ENCODE results near the gene RWDD4.

RWDD4 gene

GRCh38 chr4:183659029-183659871 lies at the start of gene RWDD4, which contains the start of gene TRAPPC11:
TSS of gene RWDD4 (minus strand) at chr4:183659185. CDS start at chr4:183658952, 233 bp downstream.
TSS of gene TRAPPC11 (plus strand) at chr4:183659293. CDS start at chr4:183663868, 4,575 bp downstream.
- DNase-seq (ENCODE audit: low spot score) = peak; percentile 82
- FAIRE-seq = no peak

DNA sequence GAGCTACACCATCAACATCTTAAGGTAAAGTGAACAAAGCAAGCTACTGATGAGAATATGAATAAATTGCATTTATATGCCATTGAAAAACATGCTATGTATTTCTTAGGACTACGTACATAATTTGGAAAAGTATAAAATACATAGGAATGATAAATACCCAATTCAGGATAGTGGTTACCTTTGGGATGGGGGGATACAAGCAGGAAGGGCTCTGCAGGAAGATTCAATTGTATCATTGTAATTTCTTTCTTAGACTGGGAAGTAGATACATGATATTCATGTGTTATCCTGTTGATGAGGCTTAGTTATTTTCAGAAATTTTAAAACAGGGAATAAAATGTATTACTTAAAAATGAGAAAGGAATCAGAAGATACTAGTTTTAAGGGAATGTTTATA lies 43.5 kb upstream of the RWDD4 start:
- FAIRE-seq (no peak), DNase-seq (ENCODE audit: low spot score) (no peak)

- no peak for FAIRE-seq
Measured at GRCh38 chr4:183700407-183700806, 41.4 kb upstream of the RWDD4 start.

GRCh38 chr4:183698909-183699308 lies 39.9 kb upstream of the RWDD4 start:
- DNase-seq (ENCODE audit: low spot score) (no peak), FAIRE-seq (no peak)

More at GRCh38 chr4:183700407-183700806, 41.4 kb upstream of the RWDD4 start:
- no peak for DNase-seq (ENCODE audit: low spot score)

DNA sequence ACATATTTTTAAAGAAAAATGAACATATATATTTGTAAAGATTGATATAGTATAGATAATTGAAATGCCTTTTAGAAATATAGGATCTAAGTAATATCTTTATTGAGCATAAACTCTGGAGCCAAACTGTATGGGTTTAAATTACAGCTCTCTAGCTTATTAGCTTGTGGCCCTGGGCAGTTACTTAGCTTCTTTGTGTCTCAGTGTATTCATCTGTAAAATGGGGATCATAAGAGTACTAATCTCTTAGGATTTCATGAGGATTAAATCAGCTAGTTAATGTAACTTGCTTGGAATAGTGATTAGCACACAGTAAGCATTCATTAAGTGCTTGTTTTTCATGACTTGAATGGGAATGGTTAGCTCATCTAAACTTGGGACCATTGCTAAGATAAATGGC lies 32.9 kb upstream of the RWDD4 start:
- DNase-seq (ENCODE audit: low spot score) (no peak), FAIRE-seq (no peak)

GRCh38 chr4:183691006-183691405 lies 32.0 kb upstream of the RWDD4 start:
- DNase-seq (ENCODE audit: low spot score) = no peak
- no peak for FAIRE-seq

DNA sequence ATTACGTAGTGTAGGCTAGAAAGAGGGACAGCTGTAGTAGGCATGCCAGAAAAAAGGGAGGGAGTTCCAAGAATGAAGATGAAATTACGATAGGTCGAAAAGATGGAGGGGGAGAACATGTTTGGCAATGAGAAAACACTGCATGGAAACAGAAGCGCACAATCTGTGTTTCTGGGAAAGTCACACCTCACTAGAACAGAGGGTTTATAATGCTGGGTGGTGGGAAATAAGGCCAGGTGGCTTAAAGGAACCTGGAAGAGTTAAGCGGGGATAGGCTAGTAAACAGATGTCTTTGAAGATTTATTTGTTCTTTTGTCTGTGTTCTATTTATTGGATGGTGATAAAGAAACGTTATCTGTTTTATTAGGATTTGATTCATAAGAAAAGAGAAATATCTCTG lies 29.2 kb upstream of the RWDD4 start:
- no peak for FAIRE-seq
- DNase-seq (ENCODE audit: low spot score) = no peak

DNA sequence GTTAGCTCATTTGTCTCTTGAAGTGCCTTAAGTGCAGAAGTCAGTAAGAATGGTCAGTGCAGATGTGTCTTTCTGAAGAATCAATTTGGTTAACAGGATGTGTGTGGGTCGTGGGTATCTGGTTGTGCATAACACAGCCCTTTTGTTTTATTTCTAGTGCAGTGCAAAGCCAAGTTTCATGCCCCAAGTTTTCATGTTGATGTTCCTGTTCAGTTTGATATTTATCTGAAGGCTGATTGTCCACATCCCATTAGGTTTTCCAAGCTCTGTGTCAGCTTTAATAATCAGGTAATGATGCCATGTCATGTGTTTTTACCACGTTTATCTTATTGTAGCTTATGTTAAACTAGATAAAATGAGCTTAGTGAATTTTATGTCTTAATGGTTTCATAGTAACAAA lies 27.5 kb upstream of the RWDD4 start:
- no peak for DNase-seq (ENCODE audit: low spot score)
- no peak for FAIRE-seq

GRCh38 chr4:183681119-183681518 lies 22.1 kb upstream of the RWDD4 start:
- no peak for FAIRE-seq

DNA sequence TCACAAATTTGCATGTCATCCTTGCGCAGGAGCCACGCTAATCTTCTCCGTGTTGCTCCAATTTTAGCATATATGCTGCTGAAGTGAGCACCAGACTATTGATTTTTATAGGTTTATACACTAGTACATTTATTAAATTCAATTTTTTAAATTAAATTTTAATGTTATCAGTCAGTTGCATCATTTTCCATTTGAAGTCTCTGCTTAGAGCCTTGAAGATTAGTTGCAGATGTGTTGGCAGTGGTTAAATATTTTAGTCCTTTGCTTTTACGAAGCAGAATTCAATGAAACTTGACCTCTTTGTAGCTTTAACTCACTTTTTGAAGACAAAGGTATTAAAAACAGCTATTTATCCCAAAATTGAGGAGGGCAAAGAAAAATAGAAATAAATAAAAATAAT lies 16.6 kb upstream of the RWDD4 start:
- no peak for FAIRE-seq

More at GRCh38 chr4:183681119-183681518, 22.1 kb upstream of the RWDD4 start:
- no peak for DNase-seq (ENCODE audit: low spot score)

GRCh38 chr4:183674153-183674552 lies 15.2 kb upstream of the RWDD4 start:
- DNase-seq (ENCODE audit: low spot score) (no peak), FAIRE-seq (no peak)

More for the DNA sequence above, 16.6 kb upstream of the RWDD4 start:
- no peak for DNase-seq (ENCODE audit: low spot score)

GRCh38 chr4:183670960-183671555 lies 12.1 kb upstream of the RWDD4 start:
- FAIRE-seq (no peak), DNase-seq (ENCODE audit: low spot score) (no peak)

DNA sequence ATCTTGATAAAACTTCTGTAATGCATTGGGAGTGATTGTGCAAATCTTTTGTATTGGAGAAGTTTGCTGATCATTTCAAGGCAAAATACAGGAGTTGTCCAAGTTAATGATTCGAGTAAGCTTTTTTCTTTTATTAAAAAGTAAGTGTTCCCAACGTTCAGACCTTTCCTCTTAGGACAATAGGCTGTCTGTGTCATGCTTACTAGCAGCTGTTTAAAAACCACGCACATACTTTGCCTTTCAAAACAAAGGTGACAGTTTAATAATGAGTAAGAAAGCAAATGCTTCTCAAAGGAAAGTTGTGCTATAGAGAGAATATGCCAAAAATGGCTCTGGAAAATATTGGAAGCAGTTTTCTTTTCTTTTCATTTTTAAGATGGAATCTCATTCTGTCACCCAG lies 11.3 kb upstream of the RWDD4 start:
- DNase-seq (ENCODE audit: low spot score) = no peak
- FAIRE-seq = no peak

- FAIRE-seq (no peak), DNase-seq (ENCODE audit: low spot score) (no peak)
Measured at GRCh38 chr4:183666088-183666487, 7.1 kb upstream of the RWDD4 start.

DNA sequence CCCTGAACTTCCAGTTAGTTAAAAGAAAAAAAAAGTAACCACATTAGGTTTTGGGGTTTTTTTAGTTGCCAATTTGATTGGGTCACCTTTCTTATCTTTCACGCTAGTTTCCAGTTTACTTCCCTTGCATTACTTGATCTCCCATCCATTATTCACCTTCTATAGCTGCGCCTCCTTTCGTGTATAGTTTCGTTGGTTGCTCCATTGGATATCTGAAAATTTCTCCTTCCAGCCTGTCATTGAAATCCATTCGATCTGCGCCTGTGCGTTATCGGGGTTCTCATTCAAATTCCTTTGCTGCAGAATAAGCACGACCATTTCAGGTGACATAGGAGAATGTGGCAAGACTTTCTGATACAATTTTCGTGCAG lies 872 bp upstream of the RWDD4 start:
- DNase-seq (ENCODE audit: low spot score) (no peak), FAIRE-seq (no peak)

GRCh38 chr4:183658362-183659028 lies 490 bp downstream of the RWDD4 start:
- no peak for DNase-seq (ENCODE audit: low spot score)

GRCh38 chr4:183657564-183657963 lies 1.4 kb downstream of the RWDD4 start:
- no peak for FAIRE-seq
- no peak for DNase-seq (ENCODE audit: low spot score)

More at GRCh38 chr4:183658362-183659028, 490 bp downstream of the RWDD4 start:
- FAIRE-seq = no peak

DNA sequence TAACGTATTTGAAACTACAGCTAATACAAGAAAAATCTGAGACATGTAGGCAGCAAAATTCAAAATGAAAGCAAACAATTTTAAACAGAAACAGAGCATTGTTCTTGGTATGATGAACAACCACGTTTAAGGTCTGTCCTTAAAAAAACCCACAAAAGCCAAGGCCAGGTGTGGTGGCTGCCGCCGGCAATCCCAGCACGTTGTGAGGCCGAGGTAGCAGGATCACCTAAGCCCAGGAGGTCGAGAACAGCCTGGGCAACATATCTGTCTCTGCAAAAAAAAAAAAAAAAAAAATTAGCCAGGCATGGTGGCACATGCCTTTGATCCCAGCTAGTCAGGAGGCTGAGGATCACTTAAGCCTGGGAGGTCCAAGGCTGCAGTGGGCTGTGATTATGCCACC lies 13.7 kb downstream of the RWDD4 start:
- no peak for FAIRE-seq
- no peak for DNase-seq (ENCODE audit: low spot score)

DNA sequence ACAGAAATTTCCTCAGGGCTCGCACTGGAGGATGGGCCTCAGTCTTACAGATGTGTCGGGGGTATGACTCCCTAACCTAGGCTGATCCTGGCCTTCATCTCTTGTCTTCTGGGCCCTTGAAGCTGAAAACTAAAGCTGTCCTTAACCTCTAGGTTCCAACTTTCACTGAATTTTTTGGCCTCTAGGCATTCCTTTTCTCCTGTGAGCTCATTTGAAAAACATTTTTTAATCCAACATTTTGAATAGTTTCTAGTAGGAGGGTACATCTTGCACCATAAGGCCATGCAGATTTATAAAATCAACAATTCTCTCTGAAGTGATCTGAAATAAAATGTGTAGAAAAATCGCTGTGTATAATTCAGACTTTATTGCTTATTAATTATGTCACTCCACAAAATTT lies 19.7 kb downstream of the RWDD4 start:
- DNase-seq (ENCODE audit: low spot score) (no peak), FAIRE-seq (no peak)

DNA sequence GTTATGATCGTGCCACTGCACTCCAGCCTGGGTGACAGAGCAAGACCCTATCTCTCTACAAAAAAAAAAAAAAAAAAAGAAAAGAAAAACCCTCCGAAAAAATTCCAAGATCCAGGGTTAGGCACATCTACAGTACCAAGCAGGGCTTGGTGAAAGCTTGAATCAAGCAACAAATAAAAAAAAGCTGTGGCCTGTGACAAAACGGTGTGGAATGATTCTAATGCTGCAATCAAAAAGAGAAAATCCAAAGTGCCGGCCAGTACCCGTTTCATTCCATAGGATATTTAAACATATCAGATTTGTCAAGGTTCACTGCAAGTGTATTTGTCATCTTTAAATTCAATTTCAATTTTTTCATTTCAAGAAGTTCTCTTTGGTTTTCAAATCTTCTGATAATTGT lies 20.5 kb downstream of the RWDD4 start:
- no peak for FAIRE-seq
- DNase-seq (ENCODE audit: low spot score) = no peak

GRCh38 chr4:183637461-183637860 lies 21.5 kb downstream of the RWDD4 start:
- DNase-seq (ENCODE audit: low spot score) (no peak), FAIRE-seq (no peak)

GRCh38 chr4:183636923-183637322 lies 22.1 kb downstream of the RWDD4 start:
- FAIRE-seq (no peak), DNase-seq (ENCODE audit: low spot score) (no peak)

All from RCC 7860 (cell line).